Measurements from ENCODE around the gene SP1. TPM values are rescaled to one million over a fixed set of nuclear protein-coding genes. Genes with fewer than 3 reads are reported as not detected.
A peak's percentile ranks its signal among the peaks of the same experiment; 100 is the strongest.

The SP1 gene
- total RNA-seq (129 and 131 TPM in 2 replicates), polyA plus RNA-seq (26.0 and 30.1 TPM in 2 replicates), polyA minus RNA-seq (92.4 and 132 TPM in 2 replicates)
- total RNA-seq (2013) = 57.0 TPM

DNA sequence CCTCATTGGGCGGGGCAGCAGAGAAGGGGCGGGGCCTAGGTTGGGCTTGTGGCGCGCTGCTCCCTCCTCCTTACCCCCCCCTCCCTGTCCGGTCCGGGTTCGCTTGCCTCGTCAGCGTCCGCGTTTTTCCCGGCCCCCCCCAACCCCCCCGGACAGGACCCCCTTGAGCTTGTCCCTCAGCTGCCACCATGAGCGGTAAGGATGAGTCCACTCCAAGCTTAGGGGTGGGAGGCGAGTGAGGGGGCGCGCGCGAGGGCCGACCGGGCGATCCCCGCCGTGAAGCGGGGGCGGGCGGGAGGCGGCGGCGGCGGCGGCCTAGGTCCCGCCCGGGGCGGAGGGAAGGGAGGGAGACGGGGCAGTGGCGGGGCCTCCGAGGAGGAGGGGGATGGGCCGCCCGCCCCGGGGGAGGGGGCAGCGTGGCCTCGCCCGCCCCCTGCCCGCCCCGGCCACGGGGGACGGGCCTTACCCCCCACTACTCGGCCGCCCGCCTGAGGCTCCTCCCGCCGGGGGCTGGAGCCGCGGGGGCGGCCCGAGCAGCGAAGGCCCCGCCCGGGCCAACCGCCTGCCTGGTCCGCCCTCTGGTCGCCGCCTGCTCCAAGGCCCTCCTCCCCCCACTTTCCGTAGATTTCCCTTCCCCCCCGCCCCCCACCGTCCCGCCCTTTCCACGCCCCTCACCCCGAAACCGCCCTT is at the start of gene SP1:
TSS of gene SP1 (plus strand) at position 73 of the 690 bp plus-strand sequence. CDS start at position 189, 116 bp downstream.
- peaks cover 43% of the 10 kb centered on the region for H4K20me1 ChIP-seq (ENCODE audit: control insufficient read depth, insufficient read depth, low read length, poor library complexity, severe bottlenecking)
- no peaks in the 10 kb centered on the region for H3K9me3 ChIP-seq (ENCODE audit: control extremely low read depth in 1 of 3, control insufficient read depth in 2 of 3, insufficient read depth in 1 of 3, low read length in 2 of 3)
- H3K4me1 ChIP-seq (ENCODE audit: control insufficient read depth in 2 of 2, insufficient read depth in 2 of 2, low read length in 2 of 2) = peaks cover 40 to 46% of the 10 kb centered on the region in 2 donors
- H3K9ac ChIP-seq (ENCODE audit: low read length) = peak within 1 kb of the TSS; percentile 78
- ChIA-PET POLR2A (interaction anchor here (0.6 to 2.2 kb wide), 18 partner anchors 9 to 900 kb away, joined by 3 to 15 read pairs (median 6); partner anchors contain the start of genes AAAS, ATF7, HNRNPA1 and PFDN5), CTCF (interaction anchor here (0.7 to 7.9 kb wide), 9 partner anchors 14 to 121 kb away, joined by 3 to 132 read pairs (median 10); partner anchors contain the start of genes AAAS and TARBP2)
- no peaks in the 10 kb centered on the region for H3K27me3 Mint-ChIP-seq
- H3K4me1 Mint-ChIP-seq = peaks cover 35% of the 10 kb centered on the region
- ATAC-seq (ENCODE audit: low read depth) (peak; percentile 44), DNase-seq (peak; percentile 93)
- H3K27me3 ChIP-seq (replicated peaks in 1 of 4; ENCODE audit: control extremely low read depth in 1 of 4, control insufficient read depth in 3 of 4, insufficient read depth in 4 of 4, low read length in 3 of 4) = no peaks in the 10 kb centered on the region
- H3K4me3 Mint-ChIP-seq = peak within 1 kb of the TSS; percentile 88
- peak within 1 kb of the TSS; percentile 90 for H3K27ac Mint-ChIP-seq
- WGBS (ENCODE audit: insufficient coverage) = under 1% methylated on average over 22 of the region's 71 CpGs
- H3K79me2 ChIP-seq (ENCODE audit: control insufficient read depth, insufficient read depth, low read length) = peaks cover 46% of the 10 kb centered on the region
- H3K9me3 Mint-ChIP-seq (ENCODE audit: insufficient read depth) = no peaks in the 10 kb centered on the region
- TF ChIP-seq, protein P1, sequence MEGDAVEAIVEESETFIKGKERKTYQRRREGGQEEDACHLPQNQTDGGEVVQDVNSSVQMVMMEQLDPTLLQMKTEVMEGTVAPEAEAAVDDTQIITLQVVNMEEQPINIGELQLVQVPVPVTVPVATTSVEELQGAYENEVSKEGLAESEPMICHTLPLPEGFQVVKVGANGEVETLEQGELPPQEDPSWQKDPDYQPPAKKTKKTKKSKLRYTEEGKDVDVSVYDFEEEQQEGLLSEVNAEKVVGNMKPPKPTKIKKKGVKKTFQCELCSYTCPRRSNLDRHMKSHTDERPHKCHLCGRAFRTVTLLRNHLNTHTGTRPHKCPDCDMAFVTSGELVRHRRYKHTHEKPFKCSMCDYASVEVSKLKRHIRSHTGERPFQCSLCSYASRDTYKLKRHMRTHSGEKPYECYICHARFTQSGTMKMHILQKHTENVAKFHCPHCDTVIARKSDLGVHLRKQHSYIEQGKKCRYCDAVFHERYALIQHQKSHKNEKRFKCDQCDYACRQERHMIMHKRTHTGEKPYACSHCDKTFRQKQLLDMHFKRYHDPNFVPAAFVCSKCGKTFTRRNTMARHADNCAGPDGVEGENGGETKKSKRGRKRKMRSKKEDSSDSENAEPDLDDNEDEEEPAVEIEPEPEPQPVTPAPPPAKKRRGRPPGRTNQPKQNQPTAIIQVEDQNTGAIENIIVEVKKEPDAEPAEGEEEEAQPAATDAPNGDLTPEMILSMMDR (IDR thresholded peaks at IDR 0.05) = no peak
- no peak for TF ChIP-seq EZH2 (IDR thresholded peaks at IDR 0.05; ENCODE audit: borderline replicate concordance, insufficient read depth, low read depth, low read length, poor library complexity, severe bottlenecking)
- peak within 1 kb of the TSS; percentile 76 to 89 for H3K27ac ChIP-seq (ENCODE audit: low read length in 2 of 2)
- peak within 1 kb of the TSS; percentile 60 to 93 (median 64) for H3K4me3 ChIP-seq (ENCODE audit: control extremely low read depth in 1 of 5, extremely low read depth in 1 of 5, insufficient read depth in 1 of 5, low read depth in 2 of 5, low read length in 4 of 5)
- peak within 1 kb of the TSS; percentile 91 for H2AFZ ChIP-seq (ENCODE audit: insufficient read depth, low read depth, low read length, poor library complexity, severe bottlenecking)
- peaks cover 15 to 28% of the 10 kb centered on the region in 2 experiments for H3K36me3 ChIP-seq (replicated peaks in 1 of 2; ENCODE audit: control extremely low read depth in 1 of 2, control insufficient read depth in 1 of 2, extremely low read depth in 1 of 2, insufficient read depth in 2 of 2, low read length in 1 of 2)
- peak within 1 kb of the TSS; percentile 79 for H3K4me2 ChIP-seq (replicated peaks; ENCODE audit: low read depth, low read length, poor library complexity, severe bottlenecking)
- intact Hi-C loops (cut with micrococcal nuclease) = no loop called here

GRCh38 chr12:53330671-53331070 is 49.3 kb upstream of the SP1 start:
- no peaks in the 10 kb centered on the region for H3K79me2 ChIP-seq (ENCODE audit: control insufficient read depth, insufficient read depth, low read length)
- POLR2A ChIA-PET = no interaction called here
- H3K4me2 ChIP-seq (replicated peaks; ENCODE audit: low read depth, low read length, poor library complexity, severe bottlenecking) = no peak overlapping the region
- peaks cover 7 to 8% of the 10 kb centered on the region in 2 donors for H3K4me1 ChIP-seq (ENCODE audit: control insufficient read depth in 2 of 2, insufficient read depth in 2 of 2, low read length in 2 of 2)
- CTCF ChIA-PET = interaction anchor here (1.5 to 15.1 kb wide), 4 partner anchors 9 to 91 kb away, joined by 5 to 353 read pairs (median 9); partner anchors contain the start of gene AAAS
- no peaks in the 10 kb centered on the region for H3K36me3 ChIP-seq (replicated peaks in 1 of 2; ENCODE audit: control extremely low read depth in 1 of 2, control insufficient read depth in 1 of 2, extremely low read depth in 1 of 2, insufficient read depth in 2 of 2, low read length in 1 of 2)
- DNase-seq (no peak), ATAC-seq (ENCODE audit: low read depth) (no peak)
- WGBS (ENCODE audit: insufficient coverage) = 100% methylated on average over 3 of the region's 5 CpGs
- no peaks in the 10 kb centered on the region for H3K9me3 Mint-ChIP-seq (ENCODE audit: insufficient read depth)
- no peak overlapping the region for H3K4me3 ChIP-seq (ENCODE audit: control extremely low read depth in 1 of 5, extremely low read depth in 1 of 5, insufficient read depth in 1 of 5, low read depth in 2 of 5, low read length in 4 of 5)
- H3K9me3 ChIP-seq (ENCODE audit: control extremely low read depth in 1 of 3, control insufficient read depth in 2 of 3, insufficient read depth in 1 of 3, low read length in 2 of 3) = no peaks in the 10 kb centered on the region
- no peaks in the 10 kb centered on the region for H4K20me1 ChIP-seq (ENCODE audit: control insufficient read depth, insufficient read depth, low read length, poor library complexity, severe bottlenecking)
- H3K27ac ChIP-seq (ENCODE audit: low read length in 2 of 2) = no peak overlapping the region
- no peak overlapping the region for H3K9ac ChIP-seq (ENCODE audit: low read length)
- TF ChIP-seq, protein P1 (IDR thresholded peaks at IDR 0.05) = no peak
- TF ChIP-seq EZH2 (IDR thresholded peaks at IDR 0.05; ENCODE audit: borderline replicate concordance, insufficient read depth, low read depth, low read length, poor library complexity, severe bottlenecking) = no peak
- peaks cover 0 to 39% (median 14%) of the 10 kb centered on the region in 4 experiments for H3K27me3 ChIP-seq (replicated peaks in 1 of 4; ENCODE audit: control extremely low read depth in 1 of 4, control insufficient read depth in 3 of 4, insufficient read depth in 4 of 4, low read length in 3 of 4)
- H3K27ac Mint-ChIP-seq = no peak overlapping the region
- no peak overlapping the region for H3K4me3 Mint-ChIP-seq
- intact Hi-C loops (cut with micrococcal nuclease) = no loop called here
- peaks cover 6% of the 10 kb centered on the region for H3K4me1 Mint-ChIP-seq
- no peak overlapping the region for H2AFZ ChIP-seq (ENCODE audit: insufficient read depth, low read depth, low read length, poor library complexity, severe bottlenecking)
- peaks cover 54% of the 10 kb centered on the region for H3K27me3 Mint-ChIP-seq
